Small intestine (tissue), 7 donors: ENCODE measurements around the gene PCP4L1. TPM values are rescaled to one million over a fixed set of nuclear protein-coding genes. Genes with fewer than 3 reads are reported as not detected.
"Not testable (repeated sequence)": the region's sequence is repeated elsewhere in the genome, so short reads cannot be mapped to it uniquely, and the experiment has no call there.

Experiments
- DNase-seq, 2 donors: peaks; one replicate each; pipeline versions ENCODE4 v3.0.0 to v3.0.0-alpha.2; 2013
- FAIRE-seq: peaks from 2 replicates; lab custom pipeline; 2012; peaks lifted over from hg19 to GRCh38; lab: Jason Lieb, UNC
- H3K27ac ChIP-seq, 3 donors: one replicate each; pipeline ENCODE4 v1.5.1; 2013; ENCODE audit warnings: low read length in 2 of 3, mild to moderate bottlenecking in 2 of 3, control low read depth in 1 of 3, inconsistent platforms in 1 of 3, low read depth in 1 of 3, moderate library complexity in 1 of 3
- H3K27me3 ChIP-seq, 3 donors: one replicate each; pipeline ENCODE4 v1.6.1; 2013; ENCODE audit warnings: low read length in 3 of 3, inconsistent platforms in 1 of 3; ENCODE audit not compliant: control insufficient read depth in 3 of 3, insufficient read depth in 3 of 3
- H3K36me3 ChIP-seq, 3 donors: one replicate each; pipeline ENCODE4 v1.6.1; 2013; ENCODE audit warnings: low read length in 3 of 3, inconsistent platforms in 1 of 3, low read depth in 1 of 3, mild to moderate bottlenecking in 1 of 3, moderate library complexity in 1 of 3; ENCODE audit not compliant: control insufficient read depth in 3 of 3, insufficient read depth in 2 of 3
- H3K4me1 ChIP-seq, 3 donors: one replicate each; pipeline ENCODE4 v1.6.1; 2013; ENCODE audit warnings: low read length in 2 of 3, inconsistent platforms in 1 of 3, low read depth in 1 of 3, mild to moderate bottlenecking in 1 of 3, moderate library complexity in 1 of 3; ENCODE audit not compliant: control insufficient read depth in 3 of 3, insufficient read depth in 2 of 3
- H3K4me3 ChIP-seq, 3 donors: one replicate each; pipeline ENCODE4 v1.5.1; 2013; ENCODE audit warnings: low read length in 3 of 3, control low read depth in 1 of 3, inconsistent platforms in 1 of 3, low read depth in 1 of 3, mild to moderate bottlenecking in 1 of 3, moderate library complexity in 1 of 3
- H3K9me3 ChIP-seq, 2 donors: one replicate each; pipeline ENCODE4 v1.6.1; 2013; ENCODE audit warnings: low read depth in 1 of 2, low read length in 1 of 2; ENCODE audit not compliant: control insufficient read depth in 2 of 2, insufficient read depth in 1 of 2
- WGBS, 3 donors: extraction: QIAGEN DNeasy Blood & Tissue Kit; methylation state at CpG; one replicate each; pipeline ENCODE4 v1.1.7; 2013; 5-methylcytosine and 5-hydroxymethylcytosine counted together
- polyA plus RNA-seq, 4 donors: library from polyadenylated mRNA; stranded (reverse) in 3 of 4; unstranded in 1 of 4; fragments of 200-250 nt in 3 of 4; fragments of 120-200 nt in 1 of 4; gene quantifications; one replicate each; pipeline versions ENCODE4 v1.2.1 to v1.2.3, GENCODE V29; 2013
- donor health status: healthy with polysubstance abuse.
- donor health status: control.
- donor health status: control.
- donor health status: Bipolar disorder and iron deficiency.
- donor health status: healthy.

PCP4L1 gene
- polyA plus RNA-seq, 4 donors, result 2.0 to 2.9 TPM; not detected in 2

GRCh38 chr1:161238039-161238473 lies 20.5 kb upstream of the PCP4L1 start, which contains the start of gene NR1I3:
NR1I3 (minus strand) TSS chr1:161238203; CDS start chr1:161236565, 1,638 bp downstream.
- FAIRE-seq (no peak), DNase-seq (peak; percentile 87 to 94)
- H3K27ac ChIP-seq, result peak within 1 kb of the TSS in 2 of 3 donors; percentile 16 to 82
- no peak within 1 kb of the TSS for H3K4me3 ChIP-seq
- H3K9me3 ChIP-seq, result no peaks in the 10 kb centered on the region
- H3K27me3 ChIP-seq, result no peaks in the 10 kb centered on the region
- no peaks in the 10 kb centered on the region for H3K36me3 ChIP-seq
- peaks cover 0 to 17% (median 0%) of the 10 kb centered on the region in 3 donors for H3K4me1 ChIP-seq
- 4 to 54% (median 34%) methylated on average over 4 of the region's 4 CpGs for WGBS, 3 donors

GRCh38 chr1:161241682-161242081 lies 16.9 kb upstream of the PCP4L1 start:
- Histone ChIP-seq H3K4me1 (peaks cover 0 to 15% (median 0%) of the 10 kb centered on the region in 3 donors), H3K36me3 (no peaks in the 10 kb centered on the region), H3K27ac (no peak overlapping the region), H3K9me3 (no peaks in the 10 kb centered on the region), H3K27me3 (no peaks in the 10 kb centered on the region), H3K4me3 (no peak overlapping the region)
- FAIRE-seq (no peak), DNase-seq (no peak)
- 76 to 96% (median 80%) methylated on average over 3 of the region's 3 CpGs for WGBS, 3 donors

GRCh38 chr1:161242313-161242712 lies 16.2 kb upstream of the PCP4L1 start:
- 63 to 82% (median 78%) methylated on average over 2 of the region's 2 CpGs for WGBS, 3 donors
- H3K36me3 ChIP-seq, result no peaks in the 10 kb centered on the region
- peaks cover 0 to 15% (median 0%) of the 10 kb centered on the region in 3 donors for H3K4me1 ChIP-seq
- no peaks in the 10 kb centered on the region for H3K9me3 ChIP-seq
- no peaks in the 10 kb centered on the region for H3K27me3 ChIP-seq
- no peak for DNase-seq
- H3K27ac ChIP-seq, result no peak overlapping the region
- no peak for FAIRE-seq
- H3K4me3 ChIP-seq, result no peak overlapping the region

- H3K36me3 ChIP-seq, result no peaks in the 10 kb centered on the region
- FAIRE-seq (no peak), DNase-seq (no peak)
- no peaks in the 10 kb centered on the region for H3K27me3 ChIP-seq
- 76 to 83% (median 80%) methylated on average over 4 of the region's 4 CpGs for WGBS, 3 donors
- H3K27ac ChIP-seq, result no peak overlapping the region
- H3K9me3 ChIP-seq, result no peaks in the 10 kb centered on the region
- no peaks in the 10 kb centered on the region for H3K4me1 ChIP-seq
- no peak overlapping the region for H3K4me3 ChIP-seq
Observed at GRCh38 chr1:161244888-161245287, 13.7 kb upstream of the PCP4L1 start.

- H3K4me1 ChIP-seq, H3K27ac ChIP-seq, H3K36me3 ChIP-seq, FAIRE-seq, H3K9me3 ChIP-seq, DNase-seq, H3K4me3 ChIP-seq, H3K27me3 ChIP-seq: not testable (repeated sequence)
- WGBS, 3 donors, result 89 to 94% (median 89%) methylated on average over 5 of the region's 5 CpGs
Observed at GRCh38 chr1:161250100-161250499, 8.4 kb upstream of the PCP4L1 start.

GRCh38 chr1:161250829-161251228 lies 7.7 kb upstream of the PCP4L1 start:
- DNase-seq, result no peak
- Histone ChIP-seq H3K4me1 (no peaks in the 10 kb centered on the region), H3K9me3 (no peaks in the 10 kb centered on the region), H3K36me3 (no peaks in the 10 kb centered on the region), H3K4me3 (no peak overlapping the region), H3K27me3 (no peaks in the 10 kb centered on the region), H3K27ac (no peak overlapping the region)
- FAIRE-seq, result no peak
- 72 to 81% (median 81%) methylated on average over 6 to 7 of the region's 7 CpGs for WGBS, 3 donors

GRCh38 chr1:161251579-161251978 lies 7.0 kb upstream of the PCP4L1 start:
- DNase-seq (no peak), FAIRE-seq (no peak)
- no peak overlapping the region for H3K27ac ChIP-seq
- no peaks in the 10 kb centered on the region for H3K4me1 ChIP-seq
- H3K27me3 ChIP-seq, result no peaks in the 10 kb centered on the region
- WGBS, 3 donors, result 93 to 99% (median 94%) methylated on average over 8 of the region's 8 CpGs
- peaks cover 0 to under 1% of the 10 kb centered on the region in 2 donors for H3K9me3 ChIP-seq
- no peaks in the 10 kb centered on the region for H3K36me3 ChIP-seq
- H3K4me3 ChIP-seq, result no peak overlapping the region

GRCh38 chr1:161255302-161255701 lies 3.2 kb upstream of the PCP4L1 start:
- not testable (repeated sequence) for H3K27ac ChIP-seq

More at GRCh38 chr1:161255302-161255701, 3.2 kb upstream of the PCP4L1 start:
- 82 to 85% (median 85%) methylated on average over 5 of the region's 5 CpGs for WGBS, 3 donors
- H3K9me3 ChIP-seq, result peaks cover 0 to 14% of the 10 kb centered on the region in 2 donors
- H3K4me3 ChIP-seq, H3K4me1 ChIP-seq, FAIRE-seq, H3K36me3 ChIP-seq, DNase-seq: not testable (repeated sequence)
- H3K27me3 ChIP-seq, result peaks cover 0 to 13% (median 9%) of the 10 kb centered on the region in 3 donors
